ENCODE results near the gene KRTAP10-10. TPM values are rescaled to one million over a fixed set of nuclear protein-coding genes. Genes with fewer than 3 reads are reported as not detected.
"Not testable (repeated sequence)": the region's sequence is repeated elsewhere in the genome, so short reads cannot be mapped to it uniquely, and the experiment has no call there.

Gene KRTAP10-10
- polyA plus RNA-seq, 1 donor from 2014 or later, result not detected

GRCh38 chr21:44627181-44627822, 9.9 kb upstream of the KRTAP10-10 start:
- not testable (repeated sequence) for H3K36me3 Mint-ChIP-seq, H3K4me3 Mint-ChIP-seq, H3K27ac Mint-ChIP-seq, H3K4me1 Mint-ChIP-seq
- Mint-ChIP-seq H3K9me3 (peaks cover 14 to 49% (median 35%) of the 10 kb centered on the region in 3 donors), H3K27me3 (peaks cover 11% of the 10 kb centered on the region)

DNA sequence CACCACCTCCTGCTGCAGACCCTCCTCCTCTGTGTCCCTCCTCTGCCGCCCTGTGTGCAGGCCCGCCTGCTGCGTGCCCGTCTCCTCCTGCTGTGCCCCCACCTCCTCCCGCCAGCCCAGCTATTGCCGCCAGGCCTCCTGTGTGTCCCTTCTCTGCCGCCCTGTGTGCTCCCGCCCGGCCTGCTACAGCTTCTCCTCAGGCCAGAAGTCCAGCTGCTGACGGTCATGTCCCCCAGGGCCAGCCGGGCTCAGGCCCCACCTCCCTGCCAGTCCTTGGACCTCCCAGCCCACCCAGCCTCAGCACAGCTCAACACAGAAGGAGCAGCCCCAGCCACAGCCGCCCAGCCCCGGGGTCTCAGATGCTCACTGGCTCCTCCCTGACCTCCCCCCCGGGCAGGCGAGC, 9.3 kb upstream of the KRTAP10-10 start:
- Mint-ChIP-seq H3K9me3 (peaks cover 11 to 45% (median 36%) of the 10 kb centered on the region in 3 donors), H3K27me3 (peaks cover 10% of the 10 kb centered on the region)
- H3K4me1 Mint-ChIP-seq, H3K27ac Mint-ChIP-seq, H3K4me3 Mint-ChIP-seq, H3K36me3 Mint-ChIP-seq: not testable (repeated sequence)

GRCh38 chr21:44628707-44629391, 8.3 kb upstream of the KRTAP10-10 start:
- Mint-ChIP-seq H3K27ac (no peak overlapping the region), H3K4me1 (peaks cover 0 to 4% (median 2%) of the 10 kb centered on the region in 3 donors), H3K4me3 (no peak overlapping the region), H3K27me3 (peaks cover 10% of the 10 kb centered on the region), H3K36me3 (peaks cover 8% of the 10 kb centered on the region), H3K9me3 (peaks cover 11 to 41% (median 30%) of the 10 kb centered on the region in 3 donors)

GRCh38 chr21:44630440-44630839, 6.7 kb upstream of the KRTAP10-10 start:
- H3K4me1 Mint-ChIP-seq, result peaks cover 0 to 4% (median 2%) of the 10 kb centered on the region in 3 donors
- no peak overlapping the region for H3K27ac Mint-ChIP-seq
- peaks cover 7% of the 10 kb centered on the region for H3K36me3 Mint-ChIP-seq
- H3K27me3 Mint-ChIP-seq, result peaks cover 6% of the 10 kb centered on the region
- H3K4me3 Mint-ChIP-seq, result peak overlapping the region in 2 of 4 donors; percentile 5 to 49
- H3K9me3 Mint-ChIP-seq, result peaks cover 8 to 28% (median 18%) of the 10 kb centered on the region in 3 donors

GRCh38 chr21:44632067-44632466, 5.1 kb upstream of the KRTAP10-10 start:
- H3K4me3 Mint-ChIP-seq, result no peak overlapping the region
- H3K36me3 Mint-ChIP-seq, result peaks cover 7% of the 10 kb centered on the region
- no peak overlapping the region for H3K27ac Mint-ChIP-seq
- peaks cover 8 to 28% (median 18%) of the 10 kb centered on the region in 3 donors for H3K9me3 Mint-ChIP-seq
- H3K4me1 Mint-ChIP-seq, result peaks cover 0 to 4% (median 2%) of the 10 kb centered on the region in 3 donors
- peaks cover 4% of the 10 kb centered on the region for H3K27me3 Mint-ChIP-seq

- Mint-ChIP-seq H3K4me3 (no peak overlapping the region), H3K27ac (no peak overlapping the region), H3K27me3 (peaks cover 14% of the 10 kb centered on the region), H3K9me3 (peaks cover 10 to 22% (median 13%) of the 10 kb centered on the region in 3 donors), H3K36me3 (peaks cover 3% of the 10 kb centered on the region), H3K4me1 (peaks cover 0 to 1% (median 0%) of the 10 kb centered on the region in 3 donors)
Observed at GRCh38 chr21:44636209-44637017, 743 bp upstream of the KRTAP10-10 start.

GRCh38 chr21:44637851-44638348, 744 bp downstream of the KRTAP10-10 start:
- H3K36me3 Mint-ChIP-seq, H3K4me1 Mint-ChIP-seq, H3K4me3 Mint-ChIP-seq, H3K27ac Mint-ChIP-seq: not testable (repeated sequence)
- peaks cover 14% of the 10 kb centered on the region for H3K27me3 Mint-ChIP-seq
- peaks cover 2 to 18% (median 11%) of the 10 kb centered on the region in 3 donors for H3K9me3 Mint-ChIP-seq

GRCh38 chr21:44638506-44639330, 1.6 kb downstream of the KRTAP10-10 start:
- H3K4me3 Mint-ChIP-seq, H3K4me1 Mint-ChIP-seq, H3K36me3 Mint-ChIP-seq, H3K27ac Mint-ChIP-seq: not testable (repeated sequence)
- peaks cover 14% of the 10 kb centered on the region for H3K27me3 Mint-ChIP-seq
- peaks cover 5 to 21% (median 12%) of the 10 kb centered on the region in 3 donors for H3K9me3 Mint-ChIP-seq

DNA sequence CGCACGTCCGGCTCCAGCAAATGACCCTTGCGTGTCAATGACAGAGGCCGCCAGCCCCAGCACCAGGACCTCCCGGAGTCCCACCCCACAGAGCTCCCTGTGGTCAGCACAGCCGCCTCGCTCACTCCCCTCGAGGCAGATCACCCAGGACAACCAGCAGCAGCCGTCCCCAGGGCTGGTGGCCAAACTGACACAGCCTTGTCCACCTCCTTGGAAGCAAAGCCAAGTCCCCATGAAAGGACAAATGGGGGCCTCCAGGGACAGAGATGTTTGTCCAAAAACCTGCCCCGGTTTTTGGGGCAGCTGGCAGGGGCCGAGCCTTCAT, 2.1 kb downstream of the KRTAP10-10 start:
- peaks cover 1% of the 10 kb centered on the region for H3K36me3 Mint-ChIP-seq
- H3K9me3 Mint-ChIP-seq, result peaks cover 6 to 27% (median 12%) of the 10 kb centered on the region in 3 donors
- H3K27me3 Mint-ChIP-seq, result peaks cover 14% of the 10 kb centered on the region
- peaks cover 0 to 1% (median 0%) of the 10 kb centered on the region in 3 donors for H3K4me1 Mint-ChIP-seq
- H3K4me3 Mint-ChIP-seq, result no peak overlapping the region
- H3K27ac Mint-ChIP-seq, result no peak overlapping the region

- H3K27ac Mint-ChIP-seq, result no peak overlapping the region
- peaks cover 0 to 1% (median 0%) of the 10 kb centered on the region in 3 donors for H3K4me1 Mint-ChIP-seq
Observed at GRCh38 chr21:44640761-44641160, 3.6 kb downstream of the KRTAP10-10 start.

GRCh38 chr21:44643741-44644310, 6.7 kb downstream of the KRTAP10-10 start:
- H3K4me3 Mint-ChIP-seq, result peak overlapping the region in 1 of 4 donors; percentile 13
- peaks cover 0 to 1% (median 0%) of the 10 kb centered on the region in 3 donors for H3K4me1 Mint-ChIP-seq
- peaks cover 12 to 35% (median 16%) of the 10 kb centered on the region in 3 donors for H3K9me3 Mint-ChIP-seq
- no peak overlapping the region for H3K27ac Mint-ChIP-seq
- H3K27me3 Mint-ChIP-seq, result peaks cover 18% of the 10 kb centered on the region
- H3K36me3 Mint-ChIP-seq, result peaks cover 5% of the 10 kb centered on the region

More at GRCh38 chr21:44640761-44641160, 3.6 kb downstream of the KRTAP10-10 start:
- Mint-ChIP-seq H3K27me3 (peaks cover 14% of the 10 kb centered on the region), H3K4me3 (no peak overlapping the region), H3K36me3 (peaks cover 5% of the 10 kb centered on the region), H3K9me3 (peaks cover 12 to 35% (median 16%) of the 10 kb centered on the region in 3 donors)

DNA sequence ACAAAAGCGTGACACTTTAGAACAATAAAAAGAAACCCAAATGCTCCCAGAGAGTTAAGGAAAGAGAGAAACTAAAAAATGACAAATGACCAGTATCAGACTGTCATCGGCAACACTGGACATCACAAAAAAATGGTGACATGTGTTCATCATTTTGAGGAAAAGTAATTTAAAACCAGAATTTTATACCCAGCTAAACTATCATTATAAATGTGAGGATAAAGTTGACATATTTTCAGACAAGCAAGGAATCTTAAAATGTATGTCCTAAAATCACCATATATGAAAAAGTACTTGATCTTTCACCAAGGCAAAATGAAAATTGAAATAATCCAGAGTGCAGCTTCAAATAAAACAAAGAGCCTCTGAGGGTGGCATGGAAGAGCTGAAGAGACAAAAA, 7.7 kb downstream of the KRTAP10-10 start:
- Mint-ChIP-seq H3K4me1 (peaks cover 0 to 1% (median 0%) of the 10 kb centered on the region in 3 donors), H3K36me3 (peaks cover 5% of the 10 kb centered on the region), H3K27me3 (peaks cover 12% of the 10 kb centered on the region), H3K27ac (no peak overlapping the region), H3K9me3 (peaks cover 10 to 34% (median 14%) of the 10 kb centered on the region in 3 donors), H3K4me3 (no peak overlapping the region)

- not testable (repeated sequence) for H3K27ac Mint-ChIP-seq
- Mint-ChIP-seq H3K27me3 (peaks cover 17% of the 10 kb centered on the region), H3K4me3 (peak within 1 kb of the TSS in 2 of 4 donors; percentile 65 to 82)
Observed at GRCh38 chr21:44646366-44647221, 9.4 kb downstream of the KRTAP10-10 start, which contains the start of gene KRTAP10-11. Gene KRTAP10-11, plus strand, starts transcription at chr21:44646414. Its CDS starts 45 bp downstream, at chr21:44646459.

More at GRCh38 chr21:44646366-44647221, 9.4 kb downstream of the KRTAP10-10 start, which contains the start of gene KRTAP10-11:
- H3K4me1 Mint-ChIP-seq, H3K36me3 Mint-ChIP-seq: not testable (repeated sequence)
- H3K9me3 Mint-ChIP-seq, result peaks cover 10 to 26% (median 10%) of the 10 kb centered on the region in 3 donors

Measured in IgD-negative memory B cell (primary cell).